ENCODE results near the gene PSMC3.

- TF ChIP-seq POLR2A (IDR thresholded peaks at IDR 0.05) (no peak), CTCF (IDR thresholded peaks at IDR 0.05) (no peak)
Measured at GRCh38 chr11:47437218-47437745, 11.0 kb upstream of the PSMC3 start.

Data from heart left ventricle (tissue), 13 donors.